Right lung (tissue), 10 donors: ENCODE results near the gene NXF1. TPM values are rescaled to one million over a fixed set of nuclear protein-coding genes. Genes with fewer than 3 reads are reported as not detected.
"Not testable (repeated sequence)": the region's sequence is repeated elsewhere in the genome, so short reads cannot be mapped to it uniquely, and the experiment has no call there.

Source experiments
- DNase-seq, 2 donors: peaks; one replicate each; pipeline ENCODE4 v3.0.0-alpha.2; 2013
- long read RNA-seq, 8 donors: transcript quantifications; one replicate each; lab custom pipeline, GENCODE V29; 2026
- polyA plus RNA-seq, 5 donors: library from polyadenylated mRNA; unstranded; fragments of 120-200 nt; gene quantifications; one replicate each; pipeline versions ENCODE4 v1.2.1 to v1.2.3, GENCODE V29; 2013; ENCODE audit warnings: inconsistent platforms in 1 of 5, low replicate concordance in 1 of 5; ENCODE audit not compliant: insufficient read length in 5 of 5, insufficient read depth in 1 of 5

Gene NXF1
- polyA plus RNA-seq = 100 to 1,000 TPM; 111 to 162 (median 134) TPM
- long read RNA-seq, donor 1, full-length matches to known transcripts = 13 of 39 reads
- long read RNA-seq, donor 1, partial matches to known transcripts = 26 of 39 reads
- long read RNA-seq, donor 1, other reads (novel, unspliced or antisense) = 0 of 39 reads
- long read RNA-seq, donor 2, full-length matches to known transcripts = 6 of 6 reads
- long read RNA-seq, donor 2, partial matches to known transcripts = 0 of 6 reads
- long read RNA-seq, donor 2, other reads (novel, unspliced or antisense) = 0 of 6 reads
- long read RNA-seq, donor 3, full-length matches to known transcripts = 15 of 25 reads
- long read RNA-seq, donor 3, partial matches to known transcripts = 10 of 25 reads
- long read RNA-seq, donor 3, other reads (novel, unspliced or antisense) = 0 of 25 reads
- long read RNA-seq, donor 4, partial matches to known transcripts = 11 of 15 reads
- long read RNA-seq, donor 4, other reads (novel, unspliced or antisense) = 0 of 15 reads
- long read RNA-seq, donor 5, full-length matches to known transcripts = 11 of 19 reads
- long read RNA-seq, donor 5, partial matches to known transcripts = 8 of 19 reads
- long read RNA-seq, donor 5, other reads (novel, unspliced or antisense) = 0 of 19 reads
- long read RNA-seq, donor 6, full-length matches to known transcripts = 7 of 17 reads
- long read RNA-seq, donor 6, partial matches to known transcripts = 10 of 17 reads
- long read RNA-seq, donor 6, other reads (novel, unspliced or antisense) = 0 of 17 reads
- long read RNA-seq, donor 7, full-length matches to known transcripts = 5 of 5 reads
- long read RNA-seq, donor 7, partial matches to known transcripts = 0 of 5 reads
- long read RNA-seq, donor 7, other reads (novel, unspliced or antisense) = 0 of 5 reads
- long read RNA-seq, donor 8, full-length matches to known transcripts = 2 of 2 reads
- long read RNA-seq, donor 8, partial matches to known transcripts = 0 of 2 reads
- long read RNA-seq, donor 8, other reads (novel, unspliced or antisense) = 0 of 2 reads

- DNase-seq = peak; percentile 98
Measured at GRCh38 chr11:62805076-62805892, at the start of gene NXF1. Gene NXF1 (minus strand): TSS chr11:62805440. CDS start chr11:62805356, 84 bp downstream.

- no peak for DNase-seq
Measured at GRCh38 chr11:62854013-62854824, 49.0 kb upstream of the NXF1 start.

- DNase-seq = no peak
Measured at GRCh38 chr11:62853279-62853965, 48.2 kb upstream of the NXF1 start.

GRCh38 chr11:62852523-62853188 lies 47.4 kb upstream of the NXF1 start:
- no peak for DNase-seq

GRCh38 chr11:62851807-62852522 lies 46.7 kb upstream of the NXF1 start:
- DNase-seq = no peak

- no peak for DNase-seq
Measured at GRCh38 chr11:62850911-62851806, 45.9 kb upstream of the NXF1 start.

GRCh38 chr11:62847767-62848314 lies 42.6 kb upstream of the NXF1 start:
- no peak for DNase-seq

GRCh38 chr11:62846177-62846576 lies 40.9 kb upstream of the NXF1 start:
- no peak for DNase-seq

- no peak for DNase-seq
Measured at GRCh38 chr11:62844154-62844553, 38.9 kb upstream of the NXF1 start.

GRCh38 chr11:62843466-62843865 lies 38.2 kb upstream of the NXF1 start:
- DNase-seq = no peak

GRCh38 chr11:62842891-62843290 lies 37.7 kb upstream of the NXF1 start:
- not testable (repeated sequence) for DNase-seq

- DNase-seq = no peak
Measured at GRCh38 chr11:62842171-62842741, 37.0 kb upstream of the NXF1 start.

GRCh38 chr11:62841361-62842170 lies 36.3 kb upstream of the NXF1 start:
- peak; percentile 92 to 96 for DNase-seq

- not testable (repeated sequence) for DNase-seq
Measured at GRCh38 chr11:62840721-62841360, 35.6 kb upstream of the NXF1 start.
